Glutamatergic neuron (in vitro differentiated cells): ENCODE results near the gene ZNF101. TPM values are rescaled to one million over a fixed set of nuclear protein-coding genes. Genes with fewer than 3 reads are reported as not detected.

Source experiments
- DNase-seq: peaks from one replicate; pipeline ENCODE4 v3.0.0; 2022
- H3K27ac Mint-ChIP-seq: one replicate; pipeline ENCODE4 v1.8.0; 2020; ENCODE audit warnings: mild to moderate bottlenecking, mixed read lengths, inconsistent platforms; ENCODE audit not compliant: unreplicated experiment
- H3K27me3 Mint-ChIP-seq: one replicate; pipeline ENCODE4 v1.8.0; 2020; ENCODE audit warnings: mild to moderate bottlenecking, moderate library complexity, mixed read lengths, inconsistent platforms; ENCODE audit not compliant: unreplicated experiment
- H3K36me3 Mint-ChIP-seq: one replicate; pipeline ENCODE4 v1.8.0; 2020; ENCODE audit warnings: mild to moderate bottlenecking, mixed read lengths, inconsistent platforms; ENCODE audit not compliant: unreplicated experiment
- H3K4me1 Mint-ChIP-seq: one replicate; pipeline ENCODE4 v1.8.0; 2020; ENCODE audit warnings: mild to moderate bottlenecking, low read depth, mixed read lengths, inconsistent platforms; ENCODE audit not compliant: unreplicated experiment
- H3K4me3 Mint-ChIP-seq: one replicate; pipeline ENCODE4 v1.8.0; 2020; ENCODE audit warnings: mild to moderate bottlenecking, mixed read lengths, inconsistent platforms; ENCODE audit not compliant: unreplicated experiment
- H3K9me3 Mint-ChIP-seq: one replicate; pipeline ENCODE4 v1.8.0; 2020; ENCODE audit warnings: mild to moderate bottlenecking, moderate library complexity, mixed read lengths, inconsistent platforms; ENCODE audit not compliant: unreplicated experiment
- total RNA-seq: library from RNA; stranded (reverse); fragmentation: NEBNext Ultra II Directional; extraction: Animal tissue kit (Norgen Biotek cat#: 25700); gene quantifications from one replicate; pipeline ENCODE4 v1.2.1, GENCODE V29; 2021; ENCODE audit not compliant: unreplicated experiment
- TF ChIP-seq, protein P1 (sequence below): fragments of 200-600 bp; sonication (generic); IDR thresholded peaks from one replicate; pipeline ENCODE4 v1.5.0; 2021; ENCODE audit not compliant: partially characterized antibody, unreplicated experiment

The ZNF101 gene
- total RNA-seq, 1 donor from 2014 or later = 8.0 TPM

DNA sequence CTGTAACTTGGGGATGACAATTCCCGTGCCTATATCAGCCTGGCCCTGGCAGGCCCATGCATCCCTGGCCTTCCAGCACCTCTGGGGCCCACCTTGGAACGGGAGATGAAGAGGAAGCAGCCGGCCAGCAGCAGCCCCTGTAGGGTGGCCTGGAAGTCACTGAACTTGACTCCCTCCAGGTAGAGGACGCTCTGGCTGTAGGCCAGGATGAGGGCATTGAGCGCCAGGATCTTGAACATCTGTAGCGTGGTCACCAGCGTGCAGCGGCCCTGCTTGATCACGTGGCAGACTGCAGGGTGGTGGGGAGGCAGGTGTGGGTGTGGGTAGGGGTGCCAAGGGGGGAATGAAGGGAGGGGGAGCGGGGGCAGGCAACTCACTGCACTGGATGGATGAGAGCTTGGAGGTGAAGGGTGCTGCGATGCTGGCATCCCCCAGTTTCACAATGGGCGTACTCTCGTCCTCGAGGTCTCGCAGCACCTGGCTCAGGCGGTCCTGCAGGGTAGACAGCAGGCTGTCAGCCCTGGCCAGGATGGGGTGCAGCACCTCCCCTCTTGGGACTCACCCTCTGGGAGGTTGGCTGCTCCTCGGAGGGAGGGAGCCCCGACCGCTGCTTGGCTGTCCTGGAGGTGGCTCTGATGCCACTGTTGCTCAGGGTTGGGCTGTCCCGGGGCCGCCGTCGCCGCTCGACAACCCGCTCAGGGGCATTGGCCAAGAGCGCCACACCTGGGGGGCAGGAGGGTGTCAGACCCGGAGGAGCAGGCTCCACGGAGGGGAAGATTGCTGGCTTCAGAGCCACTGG lies 21.4 kb upstream of the ZNF101 start:
- Mint-ChIP-seq H3K27ac (no peak overlapping the region), H3K9me3 (peaks cover 16% of the 10 kb centered on the region), H3K27me3 (peaks cover 11% of the 10 kb centered on the region), H3K36me3 (no peaks in the 10 kb centered on the region), H3K4me1 (peaks cover 9% of the 10 kb centered on the region), H3K4me3 (no peak overlapping the region)
- DNase-seq = no peak
- TF ChIP-seq, protein P1, sequence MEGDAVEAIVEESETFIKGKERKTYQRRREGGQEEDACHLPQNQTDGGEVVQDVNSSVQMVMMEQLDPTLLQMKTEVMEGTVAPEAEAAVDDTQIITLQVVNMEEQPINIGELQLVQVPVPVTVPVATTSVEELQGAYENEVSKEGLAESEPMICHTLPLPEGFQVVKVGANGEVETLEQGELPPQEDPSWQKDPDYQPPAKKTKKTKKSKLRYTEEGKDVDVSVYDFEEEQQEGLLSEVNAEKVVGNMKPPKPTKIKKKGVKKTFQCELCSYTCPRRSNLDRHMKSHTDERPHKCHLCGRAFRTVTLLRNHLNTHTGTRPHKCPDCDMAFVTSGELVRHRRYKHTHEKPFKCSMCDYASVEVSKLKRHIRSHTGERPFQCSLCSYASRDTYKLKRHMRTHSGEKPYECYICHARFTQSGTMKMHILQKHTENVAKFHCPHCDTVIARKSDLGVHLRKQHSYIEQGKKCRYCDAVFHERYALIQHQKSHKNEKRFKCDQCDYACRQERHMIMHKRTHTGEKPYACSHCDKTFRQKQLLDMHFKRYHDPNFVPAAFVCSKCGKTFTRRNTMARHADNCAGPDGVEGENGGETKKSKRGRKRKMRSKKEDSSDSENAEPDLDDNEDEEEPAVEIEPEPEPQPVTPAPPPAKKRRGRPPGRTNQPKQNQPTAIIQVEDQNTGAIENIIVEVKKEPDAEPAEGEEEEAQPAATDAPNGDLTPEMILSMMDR = no peak

DNA sequence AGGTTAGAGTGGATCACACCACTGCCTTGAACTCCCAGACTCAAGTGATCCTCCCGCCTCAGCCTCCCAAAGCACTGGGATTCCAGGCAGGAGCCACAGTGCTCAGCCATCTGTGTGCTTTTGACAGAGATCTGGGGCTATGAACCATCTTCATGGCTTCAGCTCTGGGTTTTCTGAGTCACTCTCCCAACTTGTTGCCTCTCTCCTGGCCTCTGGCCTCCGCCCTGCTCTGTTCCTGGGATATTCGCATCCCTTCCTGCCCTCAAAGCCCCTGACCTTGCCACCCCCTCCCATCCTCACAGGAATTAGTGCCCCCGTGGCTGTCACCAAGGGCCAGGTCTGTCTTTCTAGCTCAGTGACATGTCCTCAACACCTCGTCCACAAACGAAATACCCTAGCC lies 19.5 kb upstream of the ZNF101 start:
- TF ChIP-seq, protein P1 = no peak
- H3K4me1 Mint-ChIP-seq = peaks cover 2% of the 10 kb centered on the region
- DNase-seq = no peak
- peaks cover 8% of the 10 kb centered on the region for H3K9me3 Mint-ChIP-seq
- H3K36me3 Mint-ChIP-seq = no peaks in the 10 kb centered on the region
- no peak overlapping the region for H3K27ac Mint-ChIP-seq
- H3K4me3 Mint-ChIP-seq = no peak overlapping the region
- peaks cover 4% of the 10 kb centered on the region for H3K27me3 Mint-ChIP-seq

DNA sequence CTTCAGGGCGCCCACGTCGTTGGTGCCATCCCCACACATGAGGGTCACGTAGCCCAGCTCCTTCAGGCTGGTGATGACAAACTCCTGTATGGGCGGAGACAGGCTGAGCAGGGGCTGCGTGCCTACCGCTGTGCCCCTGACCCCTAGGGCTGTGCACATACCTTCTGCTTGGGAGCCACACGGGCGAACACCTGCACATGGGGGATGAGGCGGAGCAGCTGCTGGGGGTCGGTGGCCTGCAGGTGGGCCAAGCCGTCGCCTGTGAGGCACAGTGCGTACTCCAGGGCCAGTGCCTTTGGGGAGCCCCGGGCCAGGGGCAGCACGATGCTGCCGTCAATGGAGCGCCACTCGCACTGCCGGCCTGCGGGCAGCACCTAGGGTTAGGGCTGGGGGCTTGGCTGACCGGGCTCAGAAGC lies 19.1 kb upstream of the ZNF101 start:
- H3K4me1 Mint-ChIP-seq = peaks cover 1% of the 10 kb centered on the region
- DNase-seq = no peak
- H3K27ac Mint-ChIP-seq = no peak overlapping the region
- H3K36me3 Mint-ChIP-seq = no peaks in the 10 kb centered on the region
- no peak overlapping the region for H3K4me3 Mint-ChIP-seq
- H3K9me3 Mint-ChIP-seq = peaks cover 8% of the 10 kb centered on the region
- peaks cover 4% of the 10 kb centered on the region for H3K27me3 Mint-ChIP-seq
- TF ChIP-seq, protein P1 = no peak

DNA sequence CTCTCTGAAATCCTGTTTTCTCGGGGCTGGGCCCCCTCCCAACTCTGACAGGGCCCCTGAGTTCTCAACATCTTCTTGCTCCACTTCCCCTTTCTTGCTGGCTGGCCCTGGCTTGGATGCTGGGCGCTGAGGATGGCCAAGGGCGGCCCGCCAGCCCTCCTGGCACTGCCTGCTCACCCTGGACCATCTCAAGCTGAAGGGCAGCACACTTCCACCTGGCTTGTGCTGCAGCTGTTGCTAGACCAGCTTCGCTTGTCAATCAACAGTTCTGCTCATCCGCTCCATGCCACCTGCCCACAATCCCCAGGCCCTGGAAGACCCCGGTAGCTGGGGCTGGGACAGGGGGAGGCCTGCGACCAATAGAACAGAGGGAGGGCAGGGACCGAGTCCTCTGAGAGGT lies 18.3 kb upstream of the ZNF101 start:
- no peak for DNase-seq
- Mint-ChIP-seq H3K9me3 (peaks cover 4% of the 10 kb centered on the region), H3K4me1 (no peaks in the 10 kb centered on the region), H3K27me3 (peaks cover 4% of the 10 kb centered on the region), H3K36me3 (no peaks in the 10 kb centered on the region), H3K4me3 (no peak overlapping the region), H3K27ac (no peak overlapping the region)
- TF ChIP-seq, protein P1 = no peak

DNA sequence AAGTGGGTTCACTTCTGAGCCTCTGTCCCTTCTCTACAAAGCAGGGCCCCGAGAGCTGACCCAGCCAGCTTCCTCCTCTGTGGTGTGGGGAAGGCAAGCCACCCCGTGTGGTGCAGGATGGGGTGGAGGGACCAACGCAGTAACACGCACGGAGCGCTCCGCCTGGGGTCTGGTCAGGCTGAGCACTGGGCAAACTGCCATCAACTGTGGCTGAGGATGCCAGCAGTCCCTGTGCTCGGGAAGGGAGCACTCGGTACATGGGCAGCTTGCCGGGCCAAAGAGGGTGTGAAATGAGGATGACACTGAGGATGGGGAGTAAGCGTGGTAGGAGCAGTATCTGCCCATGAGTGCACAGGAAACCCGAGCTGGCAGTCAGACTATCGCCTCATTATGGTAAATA lies 17.6 kb upstream of the ZNF101 start:
- DNase-seq = no peak
- Mint-ChIP-seq H3K27ac (no peak overlapping the region), H3K9me3 (peaks cover 4% of the 10 kb centered on the region), H3K27me3 (peaks cover 5% of the 10 kb centered on the region), H3K36me3 (no peaks in the 10 kb centered on the region), H3K4me1 (no peaks in the 10 kb centered on the region), H3K4me3 (no peak overlapping the region)
- TF ChIP-seq, protein P1 = no peak
